ENCODE measurements around the gene ZNF101. TPM values are rescaled to one million over a fixed set of nuclear protein-coding genes. Genes with fewer than 3 reads are reported as not detected.
"Not testable (repeated sequence)": the region's sequence is repeated elsewhere in the genome, so short reads cannot be mapped to it uniquely, and the experiment has no call there.

Gene ZNF101
- total RNA-seq, 4 donors from 2014 or later: 0.39 to 9.7 (median 2.5) TPM

GRCh38 chr19:19661675-19662251, 6.9 kb upstream of the ZNF101 start:
- peaks cover 0 to 27% of the 10 kb centered on the region in 2 donors for H3K36me3 ChIP-seq
- intact Hi-C loops (cut with DNase I; ENCODE audit: low total_unique reads) (loop anchor here (2.0 to 5.0 kb wide), 4 partner anchors 115 to 339 kb away; partner anchors contain the start of genes GATAD2A, MAU2, SUGP1 and ZNF506), in situ Hi-C loops (cut with MboI; ENCODE audit: low sequenced_read_pairs in 4 of 4) (loop anchor here in 1 of 4 donors (25.0 kb wide), 1 partner anchor 274 kb away; no protein-coding TSS in a partner anchor)
- peaks cover 10 to 21% of the 10 kb centered on the region in 2 donors for H3K4me1 ChIP-seq
- DNase-seq: no peak
- H3K9me3 ChIP-seq: no peaks in the 10 kb centered on the region
- no peak for ATAC-seq
- H3K27me3 ChIP-seq: no peaks in the 10 kb centered on the region
- no peak overlapping the region for H3K27ac ChIP-seq
- H3K4me3 ChIP-seq: peak overlapping the region in 2 of 4 donors; percentile 94 to 96
- TF ChIP-seq, protein P1, sequence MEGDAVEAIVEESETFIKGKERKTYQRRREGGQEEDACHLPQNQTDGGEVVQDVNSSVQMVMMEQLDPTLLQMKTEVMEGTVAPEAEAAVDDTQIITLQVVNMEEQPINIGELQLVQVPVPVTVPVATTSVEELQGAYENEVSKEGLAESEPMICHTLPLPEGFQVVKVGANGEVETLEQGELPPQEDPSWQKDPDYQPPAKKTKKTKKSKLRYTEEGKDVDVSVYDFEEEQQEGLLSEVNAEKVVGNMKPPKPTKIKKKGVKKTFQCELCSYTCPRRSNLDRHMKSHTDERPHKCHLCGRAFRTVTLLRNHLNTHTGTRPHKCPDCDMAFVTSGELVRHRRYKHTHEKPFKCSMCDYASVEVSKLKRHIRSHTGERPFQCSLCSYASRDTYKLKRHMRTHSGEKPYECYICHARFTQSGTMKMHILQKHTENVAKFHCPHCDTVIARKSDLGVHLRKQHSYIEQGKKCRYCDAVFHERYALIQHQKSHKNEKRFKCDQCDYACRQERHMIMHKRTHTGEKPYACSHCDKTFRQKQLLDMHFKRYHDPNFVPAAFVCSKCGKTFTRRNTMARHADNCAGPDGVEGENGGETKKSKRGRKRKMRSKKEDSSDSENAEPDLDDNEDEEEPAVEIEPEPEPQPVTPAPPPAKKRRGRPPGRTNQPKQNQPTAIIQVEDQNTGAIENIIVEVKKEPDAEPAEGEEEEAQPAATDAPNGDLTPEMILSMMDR (IDR thresholded peaks at IDR 0.05 in 4 of 5, conservative IDR thresholded peaks at IDR 0.05 in 1 of 5): no peak
- no peak for TF ChIP-seq POLR2A (IDR thresholded peaks at IDR 0.05)

GRCh38 chr19:19662344-19662743, 6.3 kb upstream of the ZNF101 start:
- Histone ChIP-seq H3K4me1 (peaks cover 10 to 21% of the 10 kb centered on the region in 2 donors), H3K4me3 (peak overlapping the region; percentile 77 to 96 (median 94)), H3K36me3 (peaks cover 0 to 21% of the 10 kb centered on the region in 2 donors), H3K27me3 (no peaks in the 10 kb centered on the region), H3K27ac (peak overlapping the region in 2 of 4 donors; percentile 94 to 99), H3K9me3 (no peaks in the 10 kb centered on the region)
- intact Hi-C loops (cut with DNase I; ENCODE audit: low total_unique reads): loop anchor here (2.0 to 5.0 kb wide), 4 partner anchors 114 to 340 kb away; partner anchors contain the start of genes GATAD2A, MAU2, SUGP1 and ZNF506
- no peak for ATAC-seq
- DNase-seq: no peak
- TF ChIP-seq, protein P1 (IDR thresholded peaks at IDR 0.05 in 4 of 5, conservative IDR thresholded peaks at IDR 0.05 in 1 of 5): no peak
- TF ChIP-seq POLR2A (IDR thresholded peaks at IDR 0.05): no peak
- in situ Hi-C loops (cut with MboI; ENCODE audit: low sequenced_read_pairs in 4 of 4): loop anchor here in 1 of 4 donors (25.0 kb wide), 1 partner anchor 275 kb away; no protein-coding TSS in a partner anchor

GRCh38 chr19:19662871-19663255, 5.8 kb upstream of the ZNF101 start:
- in situ Hi-C loops (cut with MboI; ENCODE audit: low sequenced_read_pairs in 4 of 4) (loop anchor here in 1 of 4 donors (25.0 kb wide), 1 partner anchor 276 kb away; no protein-coding TSS in a partner anchor), intact Hi-C loops (cut with DNase I; ENCODE audit: low total_unique reads) (loop anchor here (2.0 to 5.0 kb wide), 4 partner anchors 114 to 341 kb away; partner anchors contain the start of genes GATAD2A, MAU2, SUGP1 and ZNF506)
- ATAC-seq (no peak), DNase-seq (no peak)
- Histone ChIP-seq H3K27ac (peak overlapping the region; percentile 93 to 99 (median 96)), H3K27me3 (no peaks in the 10 kb centered on the region), H3K9me3 (no peaks in the 10 kb centered on the region), H3K4me3 (peak overlapping the region; percentile 77 to 96 (median 94)), H3K36me3 (peaks cover 0 to 16% of the 10 kb centered on the region in 2 donors), H3K4me1 (peaks cover 10 to 21% of the 10 kb centered on the region in 2 donors)
- no peak for TF ChIP-seq POLR2A (IDR thresholded peaks at IDR 0.05)
- TF ChIP-seq, protein P1 (IDR thresholded peaks at IDR 0.05 in 4 of 5, conservative IDR thresholded peaks at IDR 0.05 in 1 of 5): no peak

DNA sequence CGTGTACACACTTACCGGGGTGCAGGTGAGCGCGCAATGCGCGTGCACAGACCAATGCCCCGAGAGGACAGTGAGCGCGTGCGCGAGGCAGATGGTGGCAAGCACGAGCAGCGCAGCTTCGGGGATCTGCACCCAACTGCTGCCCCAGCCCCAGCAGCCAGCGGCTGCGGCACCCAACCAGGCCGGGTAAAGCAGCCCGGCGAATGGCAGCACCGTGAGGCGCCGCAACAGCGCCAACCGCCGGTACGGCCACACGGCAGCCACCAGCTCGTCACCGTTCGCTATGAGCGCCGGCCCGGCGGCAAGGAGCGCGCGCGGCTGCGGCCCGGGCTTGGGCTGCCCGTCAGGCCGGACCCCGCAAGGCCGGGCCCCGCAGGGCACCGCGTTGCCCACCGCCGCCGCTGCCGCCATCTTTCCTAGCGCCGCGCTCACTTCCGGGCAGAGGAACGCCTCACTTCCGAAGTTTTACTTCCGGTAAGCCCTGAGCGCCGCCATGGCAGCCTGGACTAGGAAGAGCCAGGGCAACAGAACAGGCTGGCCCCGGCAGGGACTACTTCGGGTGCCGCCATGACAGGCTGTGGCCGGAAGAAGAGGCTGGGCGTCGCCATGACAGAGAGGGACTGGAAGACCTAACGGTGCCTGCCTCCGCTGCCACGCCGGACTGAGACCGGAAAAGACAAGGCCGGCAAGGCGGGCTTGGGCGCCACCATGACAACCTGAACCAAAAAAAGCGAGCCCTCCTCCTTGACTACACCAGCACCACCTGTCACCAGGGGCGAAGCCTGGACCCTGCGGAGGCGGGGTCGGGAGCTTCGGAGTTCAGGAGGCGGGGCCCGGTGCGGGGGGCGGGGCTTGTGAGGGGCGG, 5.2 kb upstream of the ZNF101 start, which contains the start of gene ATP13A1:
TSS of gene ATP13A1 (minus strand) at position 421 of the 865 bp plus-strand sequence. CDS start at position 411, 10 bp downstream.
- peak within 1 kb of the TSS; percentile 93 to 99 (median 96) for H3K27ac ChIP-seq
- peak; percentile 95 to 96 for DNase-seq
- ATAC-seq: peak; percentile 93 to 98
- H3K36me3 ChIP-seq: peaks cover 0 to 10% of the 10 kb centered on the region in 2 donors
- peak within 1 kb of the TSS; percentile 77 to 96 (median 94) for H3K4me3 ChIP-seq
- no peaks in the 10 kb centered on the region for H3K27me3 ChIP-seq
- TF ChIP-seq POLR2A (IDR thresholded peaks at IDR 0.05): peak; percentile 41 to 59
- TF ChIP-seq, protein P1 (IDR thresholded peaks at IDR 0.05 in 4 of 5, conservative IDR thresholded peaks at IDR 0.05 in 1 of 5): peak in 1 of 5 experiments; percentile 44
- intact Hi-C loops (cut with DNase I; ENCODE audit: low total_unique reads): loop anchor here (2.0 to 5.0 kb wide), 4 partner anchors 113 to 341 kb away; partner anchors contain the start of genes GATAD2A, MAU2, SUGP1 and ZNF506
- H3K9me3 ChIP-seq: no peaks in the 10 kb centered on the region
- in situ Hi-C loops (cut with MboI; ENCODE audit: low sequenced_read_pairs in 4 of 4): loop anchor here in 1 of 4 donors (25.0 kb wide), 1 partner anchor 276 kb away; no protein-coding TSS in a partner anchor
- peaks cover 10 to 25% of the 10 kb centered on the region in 2 donors for H3K4me1 ChIP-seq

GRCh38 chr19:19665420-19665948, 3.2 kb upstream of the ZNF101 start:
- H3K27ac ChIP-seq, H3K27me3 ChIP-seq, H3K36me3 ChIP-seq, ATAC-seq, H3K4me3 ChIP-seq, DNase-seq, H3K9me3 ChIP-seq: not testable (repeated sequence)
- in situ Hi-C loops (cut with MboI; ENCODE audit: low sequenced_read_pairs in 4 of 4): loop anchor here in 1 of 4 donors (25.0 kb wide), 1 partner anchor 278 kb away; no protein-coding TSS in a partner anchor
- intact Hi-C loops (cut with DNase I; ENCODE audit: low total_unique reads): loop anchor here (5.0 kb wide), 2 partner anchors 67 to 202 kb away; partner anchors contain the start of genes ZNF14 and ZNF253
- H3K4me1 ChIP-seq: peaks cover 18 to 30% of the 10 kb centered on the region in 2 donors

Measured in gastrocnemius medialis (tissue), 4 donors.